ENCODE measurements around the gene PC.

Gene PC

GRCh38 chr11:66880496-66881450, 77.4 kb downstream of the PC start:
- no peak for DNase-seq

DNA sequence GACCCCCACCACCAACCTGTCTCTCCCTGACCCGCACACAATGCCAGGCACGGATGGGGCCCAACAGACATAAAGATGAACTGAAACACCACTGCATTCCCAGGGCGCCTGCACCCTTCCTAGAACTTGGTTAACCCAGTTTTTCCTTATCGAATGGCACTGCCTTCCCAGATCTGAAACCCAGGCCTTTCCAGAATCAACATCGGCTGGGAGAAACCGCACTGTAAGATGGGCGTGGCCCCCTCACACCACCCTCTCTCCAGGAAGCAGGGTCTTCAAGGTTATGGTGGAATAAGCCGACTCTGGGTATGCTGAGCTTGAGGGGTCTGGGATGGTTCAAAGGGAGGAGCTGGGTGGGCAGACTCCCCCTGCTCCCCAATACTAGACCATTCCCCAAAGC, 78.2 kb downstream of the PC start:
- DNase-seq = no peak

- DNase-seq = no peak
Observed at GRCh38 chr11:66879583-66879982, 78.6 kb downstream of the PC start.

DNA sequence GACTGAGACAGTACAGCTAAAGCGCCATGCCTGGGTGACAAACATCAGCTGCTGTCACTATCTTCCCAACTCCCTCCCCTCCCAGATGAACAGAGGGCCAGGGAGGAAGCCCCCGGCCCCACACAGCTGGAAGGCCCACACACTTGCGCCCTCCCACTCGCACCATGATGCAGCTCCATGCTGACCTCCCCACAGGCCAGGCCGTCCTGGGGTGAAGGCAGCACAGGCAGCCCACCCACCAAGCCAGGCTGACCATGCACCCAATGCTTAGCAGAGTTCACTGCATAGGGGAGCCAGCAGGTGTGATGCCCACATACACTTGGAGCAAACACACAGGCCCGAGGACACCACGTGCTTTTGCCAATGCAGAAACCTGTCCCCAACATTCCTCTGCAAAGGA, 79.2 kb downstream of the PC start:
- no peak for DNase-seq

- no peak for DNase-seq
Observed at GRCh38 chr11:66878474-66878873, 79.7 kb downstream of the PC start.

GRCh38 chr11:66877588-66878385, 80.4 kb downstream of the PC start:
- no peak for DNase-seq

DNA sequence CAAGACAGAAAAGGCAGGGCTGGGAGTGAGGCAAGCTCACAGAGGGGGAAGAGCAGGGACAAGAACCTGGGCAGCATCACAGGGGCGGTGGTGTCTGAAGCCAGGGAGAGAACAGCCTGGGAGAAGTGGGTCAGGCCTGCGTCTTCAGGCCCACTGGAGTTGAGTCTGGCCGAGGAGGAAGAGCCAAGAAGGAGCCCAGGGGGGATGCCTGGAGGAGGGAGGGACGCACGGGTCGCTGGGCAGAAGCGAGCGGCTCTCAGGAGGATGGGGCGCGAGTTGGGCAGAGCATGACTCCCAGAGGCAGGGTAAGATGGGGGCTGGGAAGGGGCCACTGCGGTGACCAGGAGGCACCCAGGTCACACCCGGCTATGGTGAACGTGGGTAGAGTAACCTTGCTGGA, 82.8 kb downstream of the PC start:
- no peak for DNase-seq

DNA sequence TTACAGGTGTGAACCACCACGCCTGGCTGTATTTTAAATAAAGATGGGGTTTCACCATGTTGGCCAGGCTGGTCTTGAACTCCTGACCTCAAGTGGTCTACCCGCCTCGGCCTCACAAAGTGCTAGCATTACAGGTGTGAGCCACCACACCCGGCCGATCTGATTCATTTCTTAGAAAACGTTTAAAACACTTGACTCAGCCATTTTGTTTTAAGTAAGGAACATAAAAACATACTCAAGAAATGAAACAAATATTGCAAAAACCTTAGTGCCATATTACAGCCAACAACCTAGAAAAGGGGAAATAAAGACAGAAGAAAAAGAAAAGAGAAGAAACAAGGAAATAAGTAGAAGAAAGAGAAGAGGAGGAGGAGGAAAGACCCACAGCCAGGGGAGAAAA, 84.0 kb downstream of the PC start:
- no peak for DNase-seq

GRCh38 chr11:66871521-66871901, 86.7 kb downstream of the PC start:
- DNase-seq = no peak

- DNase-seq = no peak
Observed at GRCh38 chr11:66870616-66871520, 87.3 kb downstream of the PC start.

GRCh38 chr11:66870131-66870530, 88.1 kb downstream of the PC start:
- DNase-seq = no peak

- DNase-seq = no peak
Observed at GRCh38 chr11:66869567-66869870, 88.7 kb downstream of the PC start.

- no peak for DNase-seq
Observed at GRCh38 chr11:66868726-66869566, 89.2 kb downstream of the PC start.

GRCh38 chr11:66868082-66868725, 90.0 kb downstream of the PC start:
- DNase-seq = no peak

- no peak for DNase-seq
Observed at GRCh38 chr11:66867425-66868040, 90.7 kb downstream of the PC start.

- DNase-seq = no peak
Observed at GRCh38 chr11:66866511-66866986, 91.6 kb downstream of the PC start.

- no peak for DNase-seq
Observed at GRCh38 chr11:66866007-66866406, 92.2 kb downstream of the PC start.

GRCh38 chr11:66864924-66865697, 93.1 kb downstream of the PC start:
- no peak for DNase-seq

DNA sequence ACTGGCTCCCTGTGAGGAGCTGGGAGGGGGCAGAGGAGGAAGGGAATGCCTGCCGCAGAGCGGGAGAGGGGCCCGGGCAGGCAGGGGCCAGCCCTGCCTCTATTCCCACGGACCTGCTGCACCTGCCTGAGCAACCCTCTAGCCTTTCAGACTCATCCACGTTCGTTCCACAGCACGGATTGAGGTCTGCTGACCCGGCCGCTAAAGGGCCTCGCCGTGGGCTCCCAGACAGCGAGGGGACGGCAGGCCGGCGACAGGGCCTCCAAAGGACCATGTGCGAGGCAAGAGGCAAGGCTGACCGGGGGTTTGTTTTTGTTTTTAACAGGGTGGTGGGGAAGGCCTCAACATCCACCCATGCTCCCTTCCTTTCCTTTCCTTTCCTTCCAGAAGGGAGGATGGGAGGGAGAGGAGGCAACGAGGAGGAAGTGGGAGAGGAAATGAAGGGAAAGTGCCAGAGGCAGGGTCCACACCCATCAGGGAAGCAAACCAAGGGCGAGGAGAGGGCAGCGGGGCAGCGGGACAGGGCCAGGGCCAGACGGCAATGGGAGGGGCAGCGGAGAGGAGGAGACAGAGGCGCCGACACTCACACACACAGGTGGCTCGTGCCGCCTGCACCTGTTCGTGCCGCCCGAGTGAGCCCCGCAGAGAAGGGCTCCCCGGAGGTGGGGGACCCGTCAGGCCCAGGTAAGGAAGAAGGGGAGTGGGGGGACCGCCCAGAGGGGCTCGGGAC, 93.8 kb downstream of the PC start:
- DNase-seq = no peak
